ENCODE data around the gene SPECC1L. TPM values are rescaled to one million over a fixed set of nuclear protein-coding genes. Genes with fewer than 3 reads are reported as not detected.

SPECC1L gene
- total and polyA plus RNA-seq, 10 of the 15 experiments (the other 5 are each of a cell fraction or from before 2014, with no cell fraction given): 1.9 to 40.6 (median 19.1) TPM

- TF ChIP-seq ATF2 (IDR thresholded peaks at IDR 0.05; ENCODE audit: low read length) (no peak), EGR1 (IDR thresholded peaks at IDR 0.05; ENCODE audit: borderline replicate concordance in 1 of 2, low read depth in 2 of 2, low read length in 2 of 2) (no peak), IRF3 (IDR thresholded peaks at IDR 0.05) (no peak), PML (IDR thresholded peaks at IDR 0.05; ENCODE audit: low read length) (no peak), DPF2 (IDR thresholded peaks at IDR 0.05) (no peak), HDAC6 (IDR thresholded peaks at IDR 0.05; ENCODE audit: unreplicated experiment) (no peak), CREB1 (IDR thresholded peaks at IDR 0.05; ENCODE audit: low read depth) (no peak), MYB (IDR thresholded peaks at IDR 0.05; ENCODE audit: borderline replicate concordance, low read depth, low read length) (no peak), ZBED1 (IDR thresholded peaks at IDR 0.05; ENCODE audit: borderline replicate concordance) (no peak), E2F4 (IDR thresholded peaks at IDR 0.05; ENCODE audit: low read depth, low read length) (no peak), GATAD2B (conservative IDR thresholded peaks at IDR 0.05; ENCODE audit: low read depth) (no peak), TCF12 (IDR thresholded peaks at IDR 0.05; ENCODE audit: low read depth, low read length) (no peak), ZBTB11 (CRISPR knock-in tag; IDR thresholded peaks at IDR 0.05) (no peak), ETV6 (conservative IDR thresholded peaks at IDR 0.05 in 1 of 2, IDR thresholded peaks at IDR 0.05 in 1 of 2; ENCODE audit: borderline replicate concordance in 1 of 2, low read depth in 1 of 2) (no peak), TCF3 (IDR thresholded peaks at IDR 0.05; ENCODE audit: borderline replicate concordance, insufficient read depth, low read depth, low read length) (no peak), JUND (IDR thresholded peaks at IDR 0.05; ENCODE audit: low read depth, low read length) (no peak), NR2C2 (IDR thresholded peaks at IDR 0.05; ENCODE audit: borderline replicate concordance, control insufficient read depth, insufficient read length, low read depth) (no peak), STAT1 (conservative IDR thresholded peaks at IDR 0.05) (no peak), SUPT20H (IDR thresholded peaks at IDR 0.05; ENCODE audit: borderline replicate concordance, control insufficient read depth, low read depth, low read length) (no peak), E4F1 (IDR thresholded peaks at IDR 0.05; ENCODE audit: borderline replicate concordance, partially characterized antibody) (no peak), SMARCA5 (IDR thresholded peaks at IDR 0.05) (peak; percentile 75; the same call in 1 of the 2 replicates)
Observed at GRCh38 chr22:24325105-24325757, 54.6 kb downstream of the SPECC1L start (continued).
